PC-9 (cell line): ENCODE measurements around the gene SLC6A18. TPM values are rescaled to one million over a fixed set of nuclear protein-coding genes. Genes with fewer than 3 reads are reported as not detected.

ENCODE experiments used
- BruUV-seq: library from RNA; stranded (reverse); fragments of 400-500 nt; replicated peaks from 2 replicates; lab custom pipeline; 2021; lab: Mats Ljungman, UMichigan
- CTCF ChIA-PET: fragments of 300-600 bp; sonication (Branson Sonifier 250); formaldehyde crosslinking; loops from one replicate; lab custom pipeline; 2022; ENCODE audit warnings: antibody characterized with exemption; lab: Charles Lee
- POLR2A ChIA-PET: fragments of 300-600 bp; sonication (Branson Sonifier 250); formaldehyde crosslinking; loops from one replicate; lab custom pipeline; 2022; ENCODE audit warnings: antibody characterized with exemption; ENCODE audit not compliant: unreplicated experiment; lab: Charles Lee
- DNase-seq, 2 experiments: peaks; one replicate each; pipeline versions ENCODE4 v3.0.0 to v3.0.0-alpha.2; 2015 to 2022; ENCODE audit warnings: mixed read lengths in 1 of 2
- H2AFZ ChIP-seq: fragments of 200-600 bp; sonication (generic); 2 replicates; pipeline ENCODE4 v1.8.1; 2017; ENCODE audit warnings: antibody characterized with exemption
- H3F3A ChIP-seq: fragments of 200-600 bp; sonication (generic); 2 replicates; pipeline ENCODE4 v1.8.1; 2017; ENCODE audit warnings: antibody characterized with exemption, mild to moderate bottlenecking, low read depth; ENCODE audit not compliant: insufficient read depth
- H3K27ac ChIP-seq: fragments of 200-600 bp; sonication (generic); 2 replicates; pipeline ENCODE4 v1.6.1; 2016; ENCODE audit warnings: mixed run types
- H3K27me3 ChIP-seq: fragments of 200-600 bp; sonication (generic); 2 replicates; pipeline ENCODE4 v1.6.1; 2016; ENCODE audit warnings: low read depth, mixed run types; ENCODE audit not compliant: insufficient read depth
- H3K36me3 ChIP-seq: fragments of 200-600 bp; sonication (generic); 2 replicates; pipeline ENCODE4 v1.6.1; 2016; ENCODE audit warnings: low read depth, mixed run types
- H3K4me1 ChIP-seq: fragments of 200-600 bp; sonication (generic); replicated peaks from 2 replicates; pipeline ENCODE4 v1.6.1; 2016; ENCODE audit warnings: mixed run types; ENCODE audit not compliant: insufficient read depth
- H3K4me2 ChIP-seq: fragments of 200-600 bp; sonication (generic); 2 replicates; pipeline ENCODE4 v1.6.1; 2017; ENCODE audit warnings: mixed run types
- H3K4me3 ChIP-seq: fragments of 200-600 bp; sonication (generic); 2 replicates; pipeline ENCODE4 v1.6.1; 2016; ENCODE audit warnings: mixed run types
- H3K79me2 ChIP-seq: fragments of 200-600 bp; sonication (generic); 2 replicates; pipeline ENCODE4 v1.6.1; 2017; ENCODE audit warnings: low read depth, mixed run types
- H3K9me2 ChIP-seq: fragments of 200-600 bp; sonication (generic); 2 replicates; pipeline ENCODE4 v1.8.1; 2017; ENCODE audit warnings: mild to moderate bottlenecking; ENCODE audit not compliant: insufficient read depth
- H3K9me3 ChIP-seq: fragments of 200-600 bp; sonication (generic); 2 replicates; pipeline ENCODE4 v1.8.1; 2016; ENCODE audit warnings: low read depth; ENCODE audit not compliant: insufficient read depth
- H4K20me1 ChIP-seq: fragments of 200-600 bp; sonication (generic); 2 replicates; pipeline ENCODE4 v1.8.1; 2017; ENCODE audit not compliant: insufficient read depth
- CTCF ChIP-seq: fragments of 200-600 bp; sonication (generic); conservative IDR thresholded peaks from 2 replicates; pipeline ENCODE4 v1.6.1; 2017; ENCODE audit warnings: mixed run types, antibody characterized with exemption, mild to moderate bottlenecking, moderate library complexity
- EZH2 ChIP-seq: fragments of 200-600 bp; sonication (generic); IDR thresholded peaks from 2 replicates; pipeline ENCODE4 v1.8.0; 2017; ENCODE audit warnings: antibody characterized with exemption, low read depth
- intact Hi-C: fragments of 100-400 bp; cut with micrococcal nuclease; formaldehyde crosslinking; loops from one replicate; pipeline ENCODE4 v1.10.0; 2022; ENCODE audit not compliant: unreplicated experiment
- total RNA-seq: library from RNA; stranded (reverse); gene quantifications from 2 replicates; pipeline ENCODE4 v1.2.3, GENCODE V29; 2021

SLC6A18 gene
- total RNA-seq, 1 experiment from 2014 or later, result not detected

GRCh38 chr5:1201327-1202025 is 23.7 kb upstream of the SLC6A18 start, which contains the start of gene SLC6A19:
TSS of gene SLC6A19 (plus strand) at chr5:1201595. CDS start at chr5:1201651, 56 bp downstream.
- intact Hi-C loops, result loop anchor here (10.0 kb wide), 2 partner anchors 143 to 243 kb away; partner anchors contain the start of genes CLPTM1L and SLC6A3
- TF ChIP-seq EZH2, result no peak
- Histone ChIP-seq H3K27ac (no peak within 1 kb of the TSS), H3K9me3 (no peaks in the 10 kb centered on the region), H3K79me2 (no peaks in the 10 kb centered on the region), H3K4me3 (no peak within 1 kb of the TSS), H2AFZ (no peak within 1 kb of the TSS), H3K9me2 (no peaks in the 10 kb centered on the region), H3K4me1 (no peaks in the 10 kb centered on the region), H3K4me2 (no peak within 1 kb of the TSS), H3K36me3 (no peaks in the 10 kb centered on the region), H3F3A (peaks cover 4% of the 10 kb centered on the region; the same call in 1 of the 2 replicates), H3K27me3 (peaks cover 96% of the 10 kb centered on the region), H4K20me1 (peaks cover 18% of the 10 kb centered on the region)
- no TSS peak for BruUV-seq
- ChIA-PET POLR2A (no interaction called here), CTCF (interaction anchor here (0.6 kb wide), 1 partner anchor 267 kb away, joined by 19 read pairs; no protein-coding TSS in a partner anchor)
- DNase-seq, result no peak

GRCh38 chr5:1202026-1202797 is 23.0 kb upstream of the SLC6A18 start:
- no peak overlapping the region for H2AFZ ChIP-seq
- peaks cover 4% of the 10 kb centered on the region; the same call in 1 of the 2 replicates for H3F3A ChIP-seq
- CTCF ChIA-PET, result no interaction called here
- peaks cover 22% of the 10 kb centered on the region for H4K20me1 ChIP-seq
- intact Hi-C loops, result loop anchor here (10.0 kb wide), 2 partner anchors 143 to 243 kb away; partner anchors contain the start of genes CLPTM1L and SLC6A3
- H3K27me3 ChIP-seq, result peaks cover 96% of the 10 kb centered on the region
- no peaks in the 10 kb centered on the region for H3K36me3 ChIP-seq
- H3K4me1 ChIP-seq, result no peaks in the 10 kb centered on the region
- no peaks in the 10 kb centered on the region for H3K9me2 ChIP-seq
- DNase-seq, result no peak
- H3K4me2 ChIP-seq, result no peak overlapping the region
- no peak overlapping the region for H3K4me3 ChIP-seq
- no peak overlapping the region for H3K27ac ChIP-seq
- TF ChIP-seq CTCF, result no peak
- TF ChIP-seq EZH2, result no peak
- no TSS peak for BruUV-seq
- POLR2A ChIA-PET, result no interaction called here
- H3K79me2 ChIP-seq, result no peaks in the 10 kb centered on the region
- no peaks in the 10 kb centered on the region for H3K9me3 ChIP-seq

GRCh38 chr5:1202798-1203185 is 22.4 kb upstream of the SLC6A18 start:
- no peaks in the 10 kb centered on the region for H3K9me3 ChIP-seq
- no peaks in the 10 kb centered on the region for H3K36me3 ChIP-seq
- intact Hi-C loops, result loop anchor here (10.0 kb wide), 2 partner anchors 142 to 242 kb away; partner anchors contain the start of genes CLPTM1L and SLC6A3
- BruUV-seq, result no TSS peak
- H3K4me2 ChIP-seq, result no peak overlapping the region
- peaks cover 22% of the 10 kb centered on the region for H4K20me1 ChIP-seq
- peaks cover 4% of the 10 kb centered on the region; the same call in 1 of the 2 replicates for H3F3A ChIP-seq
- CTCF ChIA-PET, result no interaction called here
- no peaks in the 10 kb centered on the region for H3K4me1 ChIP-seq
- H3K4me3 ChIP-seq, result no peak overlapping the region
- H3K27ac ChIP-seq, result no peak overlapping the region
- no peak for TF ChIP-seq EZH2
- no peak for TF ChIP-seq CTCF
- peaks cover 99% of the 10 kb centered on the region for H3K27me3 ChIP-seq
- POLR2A ChIA-PET, result no interaction called here
- H2AFZ ChIP-seq, result no peak overlapping the region
- DNase-seq, result no peak
- H3K79me2 ChIP-seq, result no peaks in the 10 kb centered on the region
- H3K9me2 ChIP-seq, result no peaks in the 10 kb centered on the region
